Left renal pelvis (tissue), 4 donors: Measurements from ENCODE around the gene HYLS1. TPM values are rescaled to one million over a fixed set of nuclear protein-coding genes. Genes with fewer than 3 reads are reported as not detected.

Source experiments
- DNase-seq, 4 donors: peaks; one replicate each; pipeline ENCODE4 v3.0.0-alpha.2; 2013; ENCODE audit warnings: low read depth in 4 of 4, low spot score in 3 of 4
- polyA plus RNA-seq, 4 donors: library from polyadenylated mRNA; unstranded; fragments of 120-200 nt; gene quantifications; one replicate each; pipeline ENCODE4 v1.2.1, GENCODE V29; 2013; ENCODE audit not compliant: insufficient read length in 4 of 4

Gene HYLS1
- polyA plus RNA-seq, 4 donors = 10.2 to 14.4 (median 13.3) TPM

- no peak for DNase-seq
Measured at GRCh38 chr11:125947419-125948277, 60.2 kb downstream of the HYLS1 start.

- no peak for DNase-seq
Measured at GRCh38 chr11:125948278-125949051, 61.0 kb downstream of the HYLS1 start.

- no peak for DNase-seq
Measured at GRCh38 chr11:125949271-125950177, 62.1 kb downstream of the HYLS1 start.

GRCh38 chr11:125950178-125950490, 62.7 kb downstream of the HYLS1 start:
- DNase-seq = no peak

Other genes with a start within 250 kb of the HYLS1 start
- gene ACRV1, start 206.8 kb upstream of the HYLS1 start, polyA plus RNA-seq = 1 to 10 TPM in 2 of 4 donors, under 1 TPM in 2; 0.68 to 1.6 (median 1.00) TPM
- not detected for gene PATE1, start 141.4 kb upstream of the HYLS1 start, polyA plus RNA-seq
- gene PATE2, start 108.8 kb upstream of the HYLS1 start, polyA plus RNA-seq = under 1 TPM in 1 of 4 donors, not detected in 3; 0.09 TPM
- gene PATE3, start 99.5 kb upstream of the HYLS1 start, polyA plus RNA-seq = not detected
- under 1 TPM in 2 of 4 donors, not detected in 2; 0.15 to 0.19 TPM for gene PATE4, start 54.4 kb upstream of the HYLS1 start, polyA plus RNA-seq
- gene PUS3, start 15.5 kb downstream of the HYLS1 start, polyA plus RNA-seq = 10 to 100 TPM; 13.1 to 21.7 (median 17.3) TPM
- gene DDX25, start 16.8 kb downstream of the HYLS1 start, polyA plus RNA-seq = 1 to 10 TPM; 3.9 to 6.1 (median 5.0) TPM
- under 1 TPM in 1 of 4 donors, not detected in 3; 0.53 TPM for gene VSIG10L2, start 58.4 kb downstream of the HYLS1 start, polyA plus RNA-seq
- gene CDON, start 175.2 kb downstream of the HYLS1 start, polyA plus RNA-seq = 100 to 1,000 TPM in 1 of 4 donors, 10 to 100 TPM in 3; 24.6 to 136 (median 28.3) TPM